ENCODE results near the gene CLGN.
"Not testable (repeated sequence)": the region's sequence is repeated elsewhere in the genome, so short reads cannot be mapped to it uniquely, and the experiment has no call there.

CLGN gene

GRCh38 chr4:140427919-140428471 lies 547 bp upstream of the CLGN start:
- no peak for ATAC-seq (ENCODE audit: insufficient read depth, low read depth)
- H3K36me3 ChIP-seq (ENCODE audit: insufficient read depth, low read length): no peaks in the 10 kb centered on the region
- H3K79me2 ChIP-seq (ENCODE audit: insufficient read depth, low read length): no peaks in the 10 kb centered on the region
- peak overlapping the region; percentile 9 to 62 for H3K4me3 ChIP-seq (ENCODE audit: low read depth in 1 of 2, low read length in 2 of 2)
- H3K4me2 ChIP-seq (ENCODE audit: insufficient read depth, low read length): peak overlapping the region; percentile 81
- peak overlapping the region; percentile 75 for H2AFZ ChIP-seq (ENCODE audit: low read depth, low read length)
- no peaks in the 10 kb centered on the region for H3K9me3 ChIP-seq (ENCODE audit: insufficient read depth, low read length, severe bottlenecking)
- peaks cover 20% of the 10 kb centered on the region for H3K4me1 ChIP-seq (ENCODE audit: insufficient read depth, low read length)
- H3K27me3 ChIP-seq (ENCODE audit: insufficient read depth, low read length, poor library complexity): peaks cover 59% of the 10 kb centered on the region
- no peaks in the 10 kb centered on the region for H4K20me1 ChIP-seq (ENCODE audit: insufficient read depth, low read length)
- no peak overlapping the region for H3K27ac ChIP-seq (ENCODE audit: low read length)
- peak overlapping the region; percentile 47; the same call in 1 of the 2 replicates for H3K9ac ChIP-seq (ENCODE audit: low read depth, low read length)
- TF ChIP-seq EZH2 (IDR thresholded peaks at IDR 0.05; ENCODE audit: borderline replicate concordance, low read depth, low read length, severe bottlenecking) (no peak), CTCF (IDR thresholded peaks at IDR 0.05; ENCODE audit: borderline replicate concordance, extremely low read depth, low read length, poor library complexity, severe bottlenecking) (no peak)
- DNase-seq: no peak

- Histone ChIP-seq H3K27ac (ENCODE audit: low read length) (no peak overlapping the region), H3K4me2 (ENCODE audit: insufficient read depth, low read length) (peak overlapping the region; percentile 81), H3K27me3 (ENCODE audit: insufficient read depth, low read length, poor library complexity) (peaks cover 62% of the 10 kb centered on the region), H3K4me3 (ENCODE audit: low read depth in 1 of 2, low read length in 2 of 2) (peak overlapping the region; percentile 9 to 62; a peak in 3 of 4 replicates), H2AFZ (ENCODE audit: low read depth, low read length) (peak overlapping the region; percentile 75), H3K4me1 (ENCODE audit: insufficient read depth, low read length) (peaks cover 20% of the 10 kb centered on the region), H3K79me2 (ENCODE audit: insufficient read depth, low read length) (no peaks in the 10 kb centered on the region), H3K9me3 (ENCODE audit: insufficient read depth, low read length, severe bottlenecking) (no peaks in the 10 kb centered on the region), H3K9ac (ENCODE audit: low read depth, low read length) (peak overlapping the region; percentile 47; the same call in 1 of the 2 replicates), H4K20me1 (ENCODE audit: insufficient read depth, low read length) (no peaks in the 10 kb centered on the region), H3K36me3 (ENCODE audit: insufficient read depth, low read length) (no peaks in the 10 kb centered on the region)
- no peak for TF ChIP-seq EZH2 (IDR thresholded peaks at IDR 0.05; ENCODE audit: borderline replicate concordance, low read depth, low read length, severe bottlenecking)
- TF ChIP-seq CTCF (IDR thresholded peaks at IDR 0.05; ENCODE audit: borderline replicate concordance, extremely low read depth, low read length, poor library complexity, severe bottlenecking): no peak
- DNase-seq (peak; percentile 16), ATAC-seq (ENCODE audit: insufficient read depth, low read depth) (peak; percentile 44)
Observed at GRCh38 chr4:140426610-140427105, 790 bp downstream of the CLGN start.

- Histone ChIP-seq H3K36me3 (ENCODE audit: insufficient read depth, low read length) (no peaks in the 10 kb centered on the region), H3K27ac (ENCODE audit: low read length) (no peak overlapping the region), H3K9ac (ENCODE audit: low read depth, low read length) (no peak overlapping the region), H3K9me3 (ENCODE audit: insufficient read depth, low read length, severe bottlenecking) (no peaks in the 10 kb centered on the region), H2AFZ (ENCODE audit: low read depth, low read length) (no peak overlapping the region), H3K4me3 (ENCODE audit: low read depth in 1 of 2, low read length in 2 of 2) (no peak overlapping the region), H3K27me3 (ENCODE audit: insufficient read depth, low read length, poor library complexity) (peaks cover 48% of the 10 kb centered on the region), H3K79me2 (ENCODE audit: insufficient read depth, low read length) (no peaks in the 10 kb centered on the region), H4K20me1 (ENCODE audit: insufficient read depth, low read length) (no peaks in the 10 kb centered on the region), H3K4me2 (ENCODE audit: insufficient read depth, low read length) (no peak overlapping the region), H3K4me1 (ENCODE audit: insufficient read depth, low read length) (peaks cover 20% of the 10 kb centered on the region)
- TF ChIP-seq EZH2 (IDR thresholded peaks at IDR 0.05; ENCODE audit: borderline replicate concordance, low read depth, low read length, severe bottlenecking): no peak
- no peak for TF ChIP-seq CTCF (IDR thresholded peaks at IDR 0.05; ENCODE audit: borderline replicate concordance, extremely low read depth, low read length, poor library complexity, severe bottlenecking)
- no peak for ATAC-seq (ENCODE audit: insufficient read depth, low read depth)
- DNase-seq: no peak
Observed at GRCh38 chr4:140423106-140423505, 4.3 kb downstream of the CLGN start.

GRCh38 chr4:140413130-140413969 lies 14.1 kb downstream of the CLGN start:
- H3K79me2 ChIP-seq (ENCODE audit: insufficient read depth, low read length); H3K9me3 ChIP-seq (ENCODE audit: insufficient read depth, low read length, severe bottlenecking); H3K27me3 ChIP-seq (ENCODE audit: insufficient read depth, low read length, poor library complexity); ATAC-seq (ENCODE audit: insufficient read depth, low read depth); H2AFZ ChIP-seq (ENCODE audit: low read depth, low read length); H3K4me2 ChIP-seq (ENCODE audit: insufficient read depth, low read length); H3K4me1 ChIP-seq (ENCODE audit: insufficient read depth, low read length); H3K4me3 ChIP-seq (ENCODE audit: low read depth in 1 of 2, low read length in 2 of 2); H4K20me1 ChIP-seq (ENCODE audit: insufficient read depth, low read length); DNase-seq; H3K27ac ChIP-seq (ENCODE audit: low read length); H3K36me3 ChIP-seq (ENCODE audit: insufficient read depth, low read length); H3K9ac ChIP-seq (ENCODE audit: low read depth, low read length): not testable (repeated sequence)
